MM.1S (cell line): ENCODE data around the gene PHF21B.

Source experiments
- DNase-seq: peaks from one replicate; pipeline ENCODE4 v3.0.0-alpha.2; 2015
- H2AFZ ChIP-seq: fragments of 300-600 bp; sonication (generic); 2 replicates; pipeline ENCODE4 v1.6.0; 2016; ENCODE audit warnings: antibody characterized with exemption, low read length
- H3F3A ChIP-seq: fragments of 300-600 bp; sonication (generic); 2 replicates; pipeline ENCODE4 v1.6.1; 2016; ENCODE audit warnings: mild to moderate bottlenecking, antibody characterized with exemption, low read length, moderate library complexity, mixed read lengths; ENCODE audit not compliant: insufficient read depth
- H3K27ac ChIP-seq: fragments of 300-600 bp; sonication (generic); 2 replicates; pipeline ENCODE4 v1.5.1; 2016; ENCODE audit warnings: mild to moderate bottlenecking, low read length
- H3K27me3 ChIP-seq: fragments of 300-600 bp; sonication (generic); replicated peaks from 2 replicates; pipeline ENCODE4 v1.6.0; 2016; ENCODE audit warnings: low read length; ENCODE audit not compliant: insufficient read depth
- H3K36me3 ChIP-seq: fragments of 300-600 bp; sonication (generic); replicated peaks from 2 replicates; pipeline ENCODE4 v1.6.1; 2016; ENCODE audit warnings: mild to moderate bottlenecking, low read length, mixed read lengths; ENCODE audit not compliant: insufficient read depth
- H3K4me1 ChIP-seq: fragments of 300-600 bp; sonication (generic); 2 replicates; pipeline ENCODE4 v1.6.1; 2016; ENCODE audit warnings: low read length, mixed read lengths
- H3K4me2 ChIP-seq: fragments of 300-600 bp; sonication (generic); 2 replicates; pipeline ENCODE4 v1.6.0; 2016; ENCODE audit warnings: low read depth, low read length
- H3K4me3 ChIP-seq: fragments of 300-600 bp; sonication (generic); 2 replicates; pipeline ENCODE4 v1.5.1; 2016; ENCODE audit warnings: low read length, mixed read lengths
- H3K79me2 ChIP-seq: fragments of 300-600 bp; sonication (generic); 2 replicates; pipeline ENCODE4 v1.6.1; 2016; ENCODE audit warnings: mixed run types, low read length, mixed read lengths
- H3K9ac ChIP-seq: fragments of 300-600 bp; sonication (generic); 2 replicates; pipeline ENCODE4 v1.6.1; 2016; ENCODE audit warnings: low read length, mixed read lengths
- H3K9me2 ChIP-seq: fragments of 300-600 bp; sonication (generic); replicated peaks from 2 replicates; pipeline ENCODE4 v1.6.1; 2016; ENCODE audit warnings: mild to moderate bottlenecking, low read length, mixed read lengths; ENCODE audit not compliant: insufficient read depth
- H3K9me3 ChIP-seq: fragments of 300-600 bp; sonication (generic); replicated peaks from 2 replicates; pipeline ENCODE4 v1.6.1; 2016; ENCODE audit warnings: mild to moderate bottlenecking, low read length, mixed read lengths; ENCODE audit not compliant: insufficient read depth
- H4K20me1 ChIP-seq: fragments of 300-600 bp; sonication (generic); 2 replicates; pipeline ENCODE4 v1.6.1; 2016; ENCODE audit warnings: mild to moderate bottlenecking, low read length, moderate library complexity, mixed read lengths; ENCODE audit not compliant: insufficient read depth
- EZH2 ChIP-seq: fragments of 300-600 bp; sonication (generic); optimal IDR thresholded peaks from 2 replicates; pipeline ENCODE3; 2017; ENCODE audit warnings: low read depth, mild to moderate bottlenecking, antibody characterized with exemption, low read length, mixed read lengths
- EZH2phosphoT487 ChIP-seq: fragments of 300-600 bp; sonication (generic); IDR thresholded peaks from 2 replicates; pipeline ENCODE4 v1.6.1; 2018; ENCODE audit warnings: antibody characterized with exemption, low read length
- TF ChIP-seq, protein P1 (sequence below): fragments of 300-600 bp; sonication (generic); IDR thresholded peaks from 2 replicates; pipeline ENCODE4 v1.5.1; 2016; ENCODE audit warnings: antibody characterized with exemption, low read length, mixed read lengths

Gene PHF21B

DNA sequence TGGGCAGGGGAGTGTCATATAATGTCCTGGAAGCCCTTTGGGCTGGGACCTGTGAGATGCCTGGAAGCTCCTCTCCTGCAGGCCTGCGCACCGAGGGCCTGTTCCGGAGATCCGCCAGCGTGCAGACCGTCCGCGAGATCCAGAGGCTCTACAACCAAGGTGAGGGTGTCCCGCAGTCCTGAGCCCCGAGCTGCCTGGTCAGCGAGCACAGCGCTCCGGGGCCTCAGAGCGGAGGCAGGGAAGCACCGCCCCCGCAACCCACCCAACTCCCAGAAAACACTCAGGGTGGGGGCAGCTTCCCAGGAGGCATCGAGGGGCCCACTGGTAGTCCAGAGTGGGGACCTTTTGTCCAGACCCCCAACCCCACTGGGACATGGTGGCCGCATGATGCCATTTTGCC lies 161.9 kb downstream of the PHF21B start:
- DNase-seq, result no peak
- no peak overlapping the region for H2AFZ ChIP-seq
- H3K79me2 ChIP-seq, result no peaks in the 10 kb centered on the region
- H3K4me2 ChIP-seq, result no peak overlapping the region
- TF ChIP-seq, protein P1, sequence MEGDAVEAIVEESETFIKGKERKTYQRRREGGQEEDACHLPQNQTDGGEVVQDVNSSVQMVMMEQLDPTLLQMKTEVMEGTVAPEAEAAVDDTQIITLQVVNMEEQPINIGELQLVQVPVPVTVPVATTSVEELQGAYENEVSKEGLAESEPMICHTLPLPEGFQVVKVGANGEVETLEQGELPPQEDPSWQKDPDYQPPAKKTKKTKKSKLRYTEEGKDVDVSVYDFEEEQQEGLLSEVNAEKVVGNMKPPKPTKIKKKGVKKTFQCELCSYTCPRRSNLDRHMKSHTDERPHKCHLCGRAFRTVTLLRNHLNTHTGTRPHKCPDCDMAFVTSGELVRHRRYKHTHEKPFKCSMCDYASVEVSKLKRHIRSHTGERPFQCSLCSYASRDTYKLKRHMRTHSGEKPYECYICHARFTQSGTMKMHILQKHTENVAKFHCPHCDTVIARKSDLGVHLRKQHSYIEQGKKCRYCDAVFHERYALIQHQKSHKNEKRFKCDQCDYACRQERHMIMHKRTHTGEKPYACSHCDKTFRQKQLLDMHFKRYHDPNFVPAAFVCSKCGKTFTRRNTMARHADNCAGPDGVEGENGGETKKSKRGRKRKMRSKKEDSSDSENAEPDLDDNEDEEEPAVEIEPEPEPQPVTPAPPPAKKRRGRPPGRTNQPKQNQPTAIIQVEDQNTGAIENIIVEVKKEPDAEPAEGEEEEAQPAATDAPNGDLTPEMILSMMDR, result no peak
- TF ChIP-seq EZH2phosphoT487 (no peak), EZH2 (no peak)
- no peaks in the 10 kb centered on the region for H3K9me2 ChIP-seq
- no peaks in the 10 kb centered on the region for H3K4me1 ChIP-seq
- no peaks in the 10 kb centered on the region for H3K9me3 ChIP-seq
- H3F3A ChIP-seq, result no peaks in the 10 kb centered on the region
- H3K27ac ChIP-seq, result no peak overlapping the region
- H3K27me3 ChIP-seq, result peaks cover 87% of the 10 kb centered on the region
- H3K4me3 ChIP-seq, result no peak overlapping the region
- no peak overlapping the region for H3K9ac ChIP-seq
- H4K20me1 ChIP-seq, result no peaks in the 10 kb centered on the region
- no peaks in the 10 kb centered on the region for H3K36me3 ChIP-seq

DNA sequence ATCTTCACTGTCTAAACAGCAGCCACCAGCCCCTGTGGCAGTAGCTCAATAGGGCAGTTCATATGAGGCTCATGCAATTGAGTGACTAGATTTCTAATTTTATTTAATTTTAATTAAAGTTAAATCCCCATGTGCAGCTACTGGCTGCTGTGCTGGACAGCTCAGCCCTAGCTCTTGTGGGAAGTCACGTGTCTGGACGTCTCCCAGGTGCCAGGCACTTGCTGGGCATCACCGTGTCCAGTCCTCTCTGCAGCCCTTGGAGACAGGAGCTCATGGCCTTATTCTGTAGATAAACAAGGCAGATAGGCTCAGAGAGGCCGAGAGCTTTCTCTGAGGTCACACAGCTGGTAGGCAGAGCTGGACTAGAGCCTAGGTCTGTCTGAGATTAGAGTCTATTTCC lies 162.4 kb downstream of the PHF21B start:
- H3F3A ChIP-seq, result no peaks in the 10 kb centered on the region
- H3K9ac ChIP-seq, result no peak overlapping the region
- no peak for DNase-seq
- no peak overlapping the region for H3K27ac ChIP-seq
- H3K79me2 ChIP-seq, result no peaks in the 10 kb centered on the region
- H3K9me2 ChIP-seq, result no peaks in the 10 kb centered on the region
- H3K4me2 ChIP-seq, result no peak overlapping the region
- H4K20me1 ChIP-seq, result no peaks in the 10 kb centered on the region
- no peak for TF ChIP-seq EZH2
- TF ChIP-seq EZH2phosphoT487, result no peak
- H3K9me3 ChIP-seq, result no peaks in the 10 kb centered on the region
- no peaks in the 10 kb centered on the region for H3K36me3 ChIP-seq
- H3K4me3 ChIP-seq, result no peak overlapping the region
- peaks cover 86% of the 10 kb centered on the region for H3K27me3 ChIP-seq
- H2AFZ ChIP-seq, result no peak overlapping the region
- no peaks in the 10 kb centered on the region for H3K4me1 ChIP-seq

DNA sequence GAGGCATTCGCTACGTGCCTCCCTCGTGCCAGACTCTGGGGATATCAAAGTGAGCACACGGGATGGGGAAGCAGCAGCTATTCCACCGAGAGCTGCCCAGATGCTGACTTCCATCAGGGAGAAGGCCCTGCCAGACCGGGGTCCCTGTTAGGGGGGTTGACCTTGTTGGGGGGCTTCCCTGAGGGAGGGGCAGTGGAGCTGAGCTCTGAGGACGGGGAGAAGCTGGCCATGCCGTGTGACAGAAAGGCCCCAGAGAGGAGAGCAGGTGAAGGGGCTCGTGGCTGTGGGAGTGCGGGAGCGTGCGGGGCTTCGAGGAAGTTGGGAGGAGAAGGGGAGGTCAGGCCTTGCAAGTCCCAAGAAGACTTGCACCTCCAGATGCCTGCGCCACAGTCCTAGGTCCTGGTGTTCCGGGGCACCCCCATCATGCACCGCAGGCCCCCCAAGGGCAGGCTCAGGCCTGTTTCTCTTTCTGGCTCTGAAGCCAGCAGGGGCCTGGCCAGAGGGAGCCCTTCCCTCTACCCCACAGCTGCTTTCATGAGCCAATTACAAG lies 163.0 kb downstream of the PHF21B start:
- Histone ChIP-seq H3K4me2 (no peak overlapping the region), H3K79me2 (no peaks in the 10 kb centered on the region), H3F3A (no peaks in the 10 kb centered on the region), H3K27ac (no peak overlapping the region), H3K27me3 (peaks cover 86% of the 10 kb centered on the region), H3K4me1 (no peaks in the 10 kb centered on the region), H3K9ac (no peak overlapping the region), H2AFZ (no peak overlapping the region), H3K9me2 (no peaks in the 10 kb centered on the region), H4K20me1 (no peaks in the 10 kb centered on the region), H3K4me3 (no peak overlapping the region), H3K36me3 (no peaks in the 10 kb centered on the region), H3K9me3 (no peaks in the 10 kb centered on the region)
- no peak for DNase-seq
- TF ChIP-seq, protein P1, result no peak
- no peak for TF ChIP-seq EZH2phosphoT487
- TF ChIP-seq EZH2, result no peak

DNA sequence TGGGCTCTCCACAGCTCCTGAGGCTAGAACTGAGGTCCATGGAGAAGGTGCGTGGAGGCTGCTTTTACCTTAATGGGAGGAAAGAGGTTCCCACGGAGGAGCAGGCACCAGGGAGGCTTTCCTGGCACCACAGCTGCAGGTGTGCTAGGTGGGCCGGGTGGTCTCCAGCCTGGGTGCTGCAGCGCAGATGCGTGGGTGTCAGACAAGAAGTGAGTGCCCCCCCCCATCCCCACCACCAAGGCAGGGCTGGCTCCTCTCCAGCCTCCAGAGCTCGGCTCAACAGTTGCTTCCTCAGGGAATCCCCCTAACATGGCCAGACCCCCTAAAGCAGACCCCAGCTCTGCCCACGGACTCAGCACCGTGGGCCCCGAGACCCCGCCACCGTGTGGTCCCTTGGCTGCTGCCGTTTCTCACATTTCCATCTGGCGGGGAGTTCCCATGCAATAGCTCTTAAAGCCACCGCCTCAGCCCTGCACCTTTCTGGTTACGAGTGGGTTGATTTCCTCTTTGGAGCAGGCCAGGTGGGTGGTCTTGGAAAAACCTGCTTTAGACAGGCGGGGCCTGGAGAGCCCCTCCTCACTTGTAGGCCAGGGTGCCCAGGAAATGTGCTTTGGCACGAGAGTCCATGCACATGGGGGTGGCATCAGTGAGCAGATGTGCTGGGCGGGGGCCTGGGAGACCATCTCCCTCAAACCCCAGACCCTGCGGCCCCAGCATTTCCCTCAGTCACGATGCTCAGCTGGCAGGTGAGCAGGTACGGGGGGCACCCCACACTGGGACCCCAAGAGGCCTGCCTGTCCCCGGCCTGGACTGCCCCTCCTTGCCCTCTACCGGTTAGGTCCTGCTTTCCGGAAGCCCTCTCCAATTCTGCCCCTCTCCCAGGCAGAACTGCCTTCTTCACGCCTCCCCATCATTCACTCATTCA lies 163.7 kb downstream of the PHF21B start:
- no peak overlapping the region for H2AFZ ChIP-seq
- TF ChIP-seq, protein P1, result no peak
- TF ChIP-seq EZH2phosphoT487 (no peak), EZH2 (no peak)
- H3K79me2 ChIP-seq, result no peaks in the 10 kb centered on the region
- H3K4me2 ChIP-seq, result no peak overlapping the region
- no peaks in the 10 kb centered on the region for H3K9me2 ChIP-seq
- peaks cover 88% of the 10 kb centered on the region for H3K27me3 ChIP-seq
- H3K4me3 ChIP-seq, result no peak overlapping the region
- no peak overlapping the region for H3K27ac ChIP-seq
- DNase-seq, result no peak
- H3K9me3 ChIP-seq, result no peaks in the 10 kb centered on the region
- H3K4me1 ChIP-seq, result no peaks in the 10 kb centered on the region
- no peaks in the 10 kb centered on the region for H3K36me3 ChIP-seq
- H3F3A ChIP-seq, result no peaks in the 10 kb centered on the region
- H4K20me1 ChIP-seq, result no peaks in the 10 kb centered on the region
- H3K9ac ChIP-seq, result no peak overlapping the region
